NCI-H2107 treated with DMSO at 0.1 percent for 48 hours (cell line): ENCODE measurements around the gene UQCC5.
A peak's percentile ranks its signal among the peaks of the same experiment; 100 is the strongest.

Experiments used
- DNase-seq: peaks from one replicate; lab custom pipeline; 2025; ENCODE audit not compliant: unreplicated experiment; lab: John Stamatoyannopoulos, UW

Gene UQCC5

GRCh38 chr3:52503788-52504424 lies 32.5 kb upstream of the UQCC5 start:
- peak; percentile 20 for DNase-seq

- no peak for DNase-seq
Measured at GRCh38 chr3:52504977-52505376, 31.4 kb upstream of the UQCC5 start.

- DNase-seq: no peak
Measured at GRCh38 chr3:52506266-52506966, 30.0 kb upstream of the UQCC5 start.

GRCh38 chr3:52507359-52507758 lies 29.0 kb upstream of the UQCC5 start:
- no peak for DNase-seq

- no peak for DNase-seq
Measured at GRCh38 chr3:52509753-52510328, 26.6 kb upstream of the UQCC5 start.

- DNase-seq: no peak
Measured at GRCh38 chr3:52511509-52511908, 24.9 kb upstream of the UQCC5 start.

GRCh38 chr3:52512105-52512504 lies 24.3 kb upstream of the UQCC5 start:
- DNase-seq: no peak

GRCh38 chr3:52512727-52513126 lies 23.7 kb upstream of the UQCC5 start:
- DNase-seq: no peak

- no peak for DNase-seq
Measured at GRCh38 chr3:52513281-52513680, 23.1 kb upstream of the UQCC5 start.

- no peak for DNase-seq
Measured at GRCh38 chr3:52514576-52514975, 21.8 kb upstream of the UQCC5 start.

GRCh38 chr3:52515192-52515591 lies 21.2 kb upstream of the UQCC5 start:
- DNase-seq: no peak

- DNase-seq: no peak
Measured at GRCh38 chr3:52516509-52517195, 19.8 kb upstream of the UQCC5 start.

- DNase-seq: no peak
Measured at GRCh38 chr3:52517796-52518722, 18.3 kb upstream of the UQCC5 start.

GRCh38 chr3:52518723-52519444 lies 17.5 kb upstream of the UQCC5 start:
- no peak for DNase-seq

GRCh38 chr3:52519445-52520140 lies 16.8 kb upstream of the UQCC5 start:
- DNase-seq: no peak

- DNase-seq: no peak
Measured at GRCh38 chr3:52520141-52520667, 16.2 kb upstream of the UQCC5 start.

- DNase-seq: no peak
Measured at GRCh38 chr3:52520716-52521487, 15.5 kb upstream of the UQCC5 start.

- no peak for DNase-seq
Measured at GRCh38 chr3:52521488-52521824, 14.9 kb upstream of the UQCC5 start.
